GM21576 (cell line): Measurements from ENCODE around the gene ANKS1B.
"Not testable (repeated sequence)": the region's sequence is repeated elsewhere in the genome, so short reads cannot be mapped to it uniquely, and the experiment has no call there.

Experiments
- ATAC-seq: cut with Tn5 transposase; IDR thresholded peaks from one replicate; pipeline ENCODE4 v1.9.1; 2021; ENCODE audit warnings: mild to moderate bottlenecking, moderate library complexity; ENCODE audit not compliant: unreplicated experiment

ANKS1B gene

GRCh38 chr12:99879439-99879838 lies 105.3 kb downstream of the ANKS1B start:
- ATAC-seq: no peak

GRCh38 chr12:99875081-99875480 lies 109.7 kb downstream of the ANKS1B start:
- ATAC-seq: no peak

GRCh38 chr12:99870085-99870484 lies 114.7 kb downstream of the ANKS1B start:
- no peak for ATAC-seq

- no peak for ATAC-seq
These were observed 123.0 kb downstream of the ANKS1B start for GRCh38 chr12:99861731-99862130.

GRCh38 chr12:99859126-99859525 lies 125.6 kb downstream of the ANKS1B start:
- ATAC-seq: no peak

GRCh38 chr12:99852666-99853065 lies 132.1 kb downstream of the ANKS1B start:
- no peak for ATAC-seq

GRCh38 chr12:99847936-99848335 lies 136.8 kb downstream of the ANKS1B start:
- ATAC-seq: no peak

- no peak for ATAC-seq
These were observed 150.0 kb downstream of the ANKS1B start for GRCh38 chr12:99834710-99835109.

GRCh38 chr12:99833397-99833796 lies 151.3 kb downstream of the ANKS1B start:
- no peak for ATAC-seq

- no peak for ATAC-seq
These were observed 159.7 kb downstream of the ANKS1B start for GRCh38 chr12:99824900-99825542.

- no peak for ATAC-seq
These were observed 162.5 kb downstream of the ANKS1B start for GRCh38 chr12:99822273-99822672.

GRCh38 chr12:99810718-99811593 lies 173.8 kb downstream of the ANKS1B start:
- ATAC-seq: no peak

GRCh38 chr12:99809909-99810308 lies 174.8 kb downstream of the ANKS1B start:
- no peak for ATAC-seq

- ATAC-seq: no peak
These were observed 178.4 kb downstream of the ANKS1B start for GRCh38 chr12:99806304-99806703.

- ATAC-seq: no peak
These were observed 180.0 kb downstream of the ANKS1B start for GRCh38 chr12:99804715-99805114.

- ATAC-seq: no peak
These were observed 184.1 kb downstream of the ANKS1B start for GRCh38 chr12:99800605-99801004.

GRCh38 chr12:99797931-99798330 lies 186.8 kb downstream of the ANKS1B start:
- not testable (repeated sequence) for ATAC-seq

- no peak for ATAC-seq
These were observed 201.3 kb downstream of the ANKS1B start for GRCh38 chr12:99783421-99783820.

GRCh38 chr12:99772274-99772673 lies 212.5 kb downstream of the ANKS1B start:
- ATAC-seq: no peak

GRCh38 chr12:99771659-99772058 lies 213.1 kb downstream of the ANKS1B start:
- ATAC-seq: no peak

GRCh38 chr12:99769396-99769980 lies 215.2 kb downstream of the ANKS1B start:
- ATAC-seq: no peak

- ATAC-seq: no peak
These were observed 216.0 kb downstream of the ANKS1B start for GRCh38 chr12:99768758-99769157.
